GM12891 (cell line): Measurements from ENCODE around the gene CDH9.

Experiments used
- DNase-seq: peaks from one replicate; pipeline ENCODE4 v3.0.0; 2011; ENCODE audit warnings: low spot score; ENCODE audit not compliant: insufficient read length
- FAIRE-seq: peaks from 2 replicates; lab custom pipeline; 2011; peaks lifted over from hg19 to GRCh38; lab: Jason Lieb, UNC
- PAX5 ChIP-seq: IDR thresholded peaks from 2 replicates; pipeline ENCODE4 v1.6.1; 2011; ENCODE audit warnings: low read length, moderate library complexity, mild to moderate bottlenecking; ENCODE audit not compliant: insufficient read depth, severe bottlenecking
- POLR2A ChIP-seq: IDR thresholded peaks from 2 replicates; pipeline ENCODE4 v1.6.1; 2011; ENCODE audit warnings: low read depth, low read length, control low read depth
- POLR2AphosphoS5 ChIP-seq: IDR thresholded peaks from 2 replicates; pipeline ENCODE4 v1.6.1; 2011; ENCODE audit warnings: low read depth, low read length, control low read depth
- POU2F2 ChIP-seq: IDR thresholded peaks from 2 replicates; pipeline ENCODE4 v1.6.1; 2011; ENCODE audit warnings: low read depth, mild to moderate bottlenecking, control low read depth, low read length, moderate library complexity
- SPI1 ChIP-seq: IDR thresholded peaks from 2 replicates; pipeline ENCODE4 v1.6.1; 2011; ENCODE audit warnings: low read depth, low read length, control low read depth
- TAF1 ChIP-seq: IDR thresholded peaks from 2 replicates; pipeline ENCODE4 v1.6.1; 2011; ENCODE audit warnings: low read depth, low read length, control low read depth

Gene CDH9

GRCh38 chr5:27026801-27027200 lies 11.6 kb downstream of the CDH9 start:
- no peak for TF ChIP-seq TAF1
- TF ChIP-seq POU2F2: no peak
- no peak for TF ChIP-seq PAX5
- TF ChIP-seq POLR2AphosphoS5: no peak
- TF ChIP-seq POLR2A: no peak
- DNase-seq (no peak), FAIRE-seq (no peak)

- DNase-seq (no peak), FAIRE-seq (no peak)
- TF ChIP-seq POLR2A (no peak), TAF1 (no peak), POLR2AphosphoS5 (no peak), SPI1 (no peak), POU2F2 (no peak)
Measured at GRCh38 chr5:27026063-27026462, 12.3 kb downstream of the CDH9 start.

GRCh38 chr5:27021471-27021870 lies 16.9 kb downstream of the CDH9 start:
- FAIRE-seq: no peak
- no peak for DNase-seq
- TF ChIP-seq POLR2A (no peak), TAF1 (no peak), POLR2AphosphoS5 (no peak), SPI1 (no peak), POU2F2 (no peak), PAX5 (no peak)

GRCh38 chr5:27020973-27021372 lies 17.4 kb downstream of the CDH9 start:
- FAIRE-seq (no peak), DNase-seq (no peak)
- TF ChIP-seq SPI1 (no peak), POLR2AphosphoS5 (no peak), TAF1 (no peak), POU2F2 (no peak), POLR2A (no peak), PAX5 (no peak)

- TF ChIP-seq SPI1 (no peak), TAF1 (no peak), POU2F2 (no peak)
- FAIRE-seq: no peak
Measured at GRCh38 chr5:27015758-27016157, 22.6 kb downstream of the CDH9 start.

GRCh38 chr5:27011274-27011673 lies 27.1 kb downstream of the CDH9 start:
- TF ChIP-seq POLR2A (no peak), POLR2AphosphoS5 (no peak), PAX5 (no peak), POU2F2 (no peak), TAF1 (no peak), SPI1 (no peak)
- DNase-seq: no peak
- no peak for FAIRE-seq

More at GRCh38 chr5:27015758-27016157, 22.6 kb downstream of the CDH9 start:
- no peak for DNase-seq

- TF ChIP-seq PAX5 (no peak), TAF1 (no peak), SPI1 (no peak), POLR2AphosphoS5 (no peak), POLR2A (no peak), POU2F2 (no peak)
- no peak for FAIRE-seq
- no peak for DNase-seq
Measured at GRCh38 chr5:27010646-27011045, 27.7 kb downstream of the CDH9 start.

GRCh38 chr5:27009540-27009915 lies 28.9 kb downstream of the CDH9 start:
- FAIRE-seq (no peak), DNase-seq (no peak)
- TF ChIP-seq POLR2AphosphoS5 (no peak), TAF1 (no peak), PAX5 (no peak), SPI1 (no peak), POLR2A (no peak), POU2F2 (no peak)

GRCh38 chr5:27008604-27009539 lies 29.5 kb downstream of the CDH9 start:
- DNase-seq: no peak
- FAIRE-seq: no peak
- TF ChIP-seq POU2F2 (no peak), POLR2AphosphoS5 (no peak), POLR2A (no peak), PAX5 (no peak), SPI1 (no peak), TAF1 (no peak)

- FAIRE-seq (no peak), DNase-seq (no peak)
- no peak for TF ChIP-seq POLR2AphosphoS5
- TF ChIP-seq PAX5: no peak
- TF ChIP-seq SPI1: no peak
- TF ChIP-seq TAF1: no peak
- TF ChIP-seq POU2F2: no peak
- no peak for TF ChIP-seq POLR2A
Measured at GRCh38 chr5:27007121-27007520, 31.3 kb downstream of the CDH9 start.
